Measurements from ENCODE around the gene UAP1L1.

The UAP1L1 gene

GRCh38 chr9:137042751-137043727 lies 34.3 kb upstream of the UAP1L1 start:
- DNase-seq = no peak

GRCh38 chr9:137044037-137044436 lies 33.3 kb upstream of the UAP1L1 start:
- DNase-seq = no peak

DNA sequence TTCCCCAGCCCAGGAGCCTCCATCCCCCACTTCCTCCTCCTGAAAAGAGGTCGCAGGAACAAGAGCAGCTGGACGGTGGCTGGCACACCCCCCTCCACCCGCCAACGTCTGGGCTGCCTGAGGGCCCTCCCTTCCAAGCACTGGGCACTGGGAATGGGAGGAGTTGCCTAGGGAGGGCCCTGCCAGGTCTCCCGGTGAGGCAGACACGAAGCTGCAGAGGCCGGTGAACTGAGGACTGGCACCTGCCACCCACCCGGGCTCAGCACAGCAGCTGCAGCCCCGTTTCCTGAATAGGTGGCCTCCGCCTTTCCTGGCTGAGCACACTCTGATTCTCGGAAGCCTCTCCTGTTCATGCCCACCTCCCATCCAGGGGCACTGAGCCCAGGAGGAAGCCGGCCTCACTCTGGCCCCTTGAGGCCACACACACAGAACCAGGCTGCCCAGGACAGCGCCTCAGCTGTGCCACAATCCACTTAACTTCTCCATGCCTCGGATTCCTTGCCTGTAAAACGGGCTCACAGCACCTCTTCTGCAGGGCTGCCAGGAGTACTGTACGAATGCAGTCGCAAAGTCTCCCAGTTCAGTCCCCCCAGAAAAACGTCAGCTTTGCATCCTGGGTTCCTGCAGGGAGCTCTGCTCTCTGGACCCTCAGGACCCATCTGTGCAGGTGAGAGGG lies 32.7 kb upstream of the UAP1L1 start:
- DNase-seq = no peak

- no peak for DNase-seq
These were observed 31.8 kb upstream of the UAP1L1 start for GRCh38 chr9:137045294-137046087.

- peak; percentile 80 for DNase-seq
These were observed 31.1 kb upstream of the UAP1L1 start, which contains the start of gene NPDC1 for GRCh38 chr9:137046088-137046787. Gene NPDC1 (minus strand): TSS chr9:137046177. CDS start chr9:137045989, 188 bp downstream.

DNA sequence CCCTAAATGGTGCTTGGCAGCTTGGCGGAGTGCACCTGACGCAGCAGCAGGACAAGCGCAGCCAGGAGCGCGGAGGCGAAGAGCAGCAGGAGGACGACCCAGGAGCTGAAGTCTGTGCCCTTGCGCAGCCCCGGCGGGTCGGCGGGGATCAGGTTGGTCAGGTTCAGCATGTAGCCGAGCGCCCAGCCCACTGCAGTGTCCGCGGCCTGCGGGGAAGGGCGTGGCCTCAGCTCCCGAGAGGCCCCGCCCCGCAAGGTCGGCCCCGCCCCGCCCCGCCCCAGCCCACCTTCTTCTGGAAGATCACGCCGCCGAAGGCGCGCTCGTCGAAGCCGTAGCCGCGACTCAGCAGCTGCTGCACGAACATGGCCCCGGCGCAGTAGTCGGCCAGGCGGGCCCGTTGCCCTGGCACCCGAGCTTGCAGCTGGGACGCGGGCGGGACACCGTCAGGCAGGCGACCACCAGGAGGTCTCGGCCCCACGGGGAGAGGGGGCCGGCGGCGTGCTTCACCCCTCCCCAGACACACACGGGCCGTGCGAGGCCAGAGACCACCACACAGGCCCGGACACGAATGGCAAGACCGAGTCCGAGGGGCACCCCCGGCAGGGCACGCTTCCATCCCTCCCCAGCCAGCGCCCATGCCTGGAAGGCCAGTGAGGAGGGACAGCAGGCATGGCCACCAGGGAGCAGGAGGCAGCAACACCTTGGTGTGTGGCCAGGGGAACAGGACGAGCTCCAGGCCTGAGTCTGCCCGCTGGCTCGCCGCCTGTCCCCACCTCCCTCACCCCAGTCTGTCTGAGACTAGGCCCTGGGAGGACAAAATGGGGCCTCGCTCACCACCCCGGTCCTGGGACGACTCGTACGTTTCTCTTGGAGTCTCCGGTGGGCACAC lies 28.4 kb upstream of the UAP1L1 start:
- DNase-seq = no peak

DNA sequence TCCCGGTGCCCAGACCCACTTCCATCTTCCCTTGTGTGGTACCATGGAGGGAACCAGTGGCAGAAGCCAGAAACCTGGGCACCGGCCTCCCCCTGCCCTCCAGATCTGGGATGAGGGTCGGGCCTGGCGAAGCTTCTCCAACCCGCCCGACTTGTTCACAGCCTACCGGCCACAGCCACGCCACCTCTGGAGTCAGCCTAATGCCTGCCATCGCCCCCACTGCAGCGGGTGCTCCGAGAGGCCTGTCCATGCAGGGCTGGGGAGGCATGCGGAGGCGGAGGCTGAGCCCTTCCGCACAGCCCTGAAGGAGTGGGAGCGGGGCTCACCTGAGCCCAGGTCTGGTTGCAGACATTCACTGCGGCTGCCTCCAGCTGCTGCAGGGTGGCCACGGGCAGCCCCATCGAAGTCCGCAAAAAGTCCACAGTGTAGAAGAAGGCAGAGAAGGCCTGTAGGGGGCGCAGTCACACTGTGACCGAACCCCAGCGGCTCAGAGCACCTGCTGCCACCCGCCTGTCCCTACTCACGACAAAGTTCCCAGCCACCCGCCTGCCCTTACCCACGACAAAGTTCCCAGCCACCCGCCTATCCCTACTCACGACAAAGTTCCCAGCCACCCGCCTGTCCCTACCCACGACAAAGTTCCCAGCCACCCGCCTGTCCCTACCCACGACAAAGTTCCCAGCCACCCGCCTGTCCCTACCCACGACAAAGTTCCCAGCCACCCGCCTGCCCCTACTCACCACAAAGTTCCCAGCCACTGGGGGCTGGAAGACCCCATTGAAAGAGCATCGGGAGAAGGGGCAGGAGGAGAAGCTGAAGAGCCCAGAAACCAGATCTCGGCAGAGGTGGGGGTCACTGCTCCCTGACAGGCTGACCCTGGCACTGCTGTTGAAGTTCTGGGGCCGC lies 27.5 kb upstream of the UAP1L1 start:
- DNase-seq = peak; percentile 57

DNA sequence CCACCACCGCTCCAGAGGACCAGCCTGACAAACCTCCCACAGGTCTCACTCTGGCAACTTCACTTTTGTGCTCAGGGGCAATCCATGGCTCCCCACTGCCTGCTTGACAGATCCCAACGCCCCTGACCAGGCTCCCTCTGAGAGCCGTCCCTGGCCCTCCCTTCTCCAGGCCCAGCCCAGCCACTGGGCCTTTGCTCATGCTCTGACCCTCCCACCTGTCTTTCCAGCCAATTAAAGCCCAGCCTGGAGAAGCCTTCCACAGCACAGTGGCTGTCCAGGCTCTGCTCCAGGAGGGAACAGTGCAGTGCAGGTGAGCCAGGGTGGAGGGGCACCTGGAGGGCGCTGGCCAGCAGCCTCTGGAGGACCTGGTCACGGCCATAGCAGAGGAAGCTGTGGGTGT lies 26.7 kb upstream of the UAP1L1 start:
- DNase-seq = no peak

GRCh38 chr9:137051145-137051724 lies 26.1 kb upstream of the UAP1L1 start:
- no peak for DNase-seq

GRCh38 chr9:137052293-137052692 lies 25.0 kb upstream of the UAP1L1 start:
- no peak for DNase-seq

- no peak for DNase-seq
These were observed 24.0 kb upstream of the UAP1L1 start for GRCh38 chr9:137052998-137053943.

DNA sequence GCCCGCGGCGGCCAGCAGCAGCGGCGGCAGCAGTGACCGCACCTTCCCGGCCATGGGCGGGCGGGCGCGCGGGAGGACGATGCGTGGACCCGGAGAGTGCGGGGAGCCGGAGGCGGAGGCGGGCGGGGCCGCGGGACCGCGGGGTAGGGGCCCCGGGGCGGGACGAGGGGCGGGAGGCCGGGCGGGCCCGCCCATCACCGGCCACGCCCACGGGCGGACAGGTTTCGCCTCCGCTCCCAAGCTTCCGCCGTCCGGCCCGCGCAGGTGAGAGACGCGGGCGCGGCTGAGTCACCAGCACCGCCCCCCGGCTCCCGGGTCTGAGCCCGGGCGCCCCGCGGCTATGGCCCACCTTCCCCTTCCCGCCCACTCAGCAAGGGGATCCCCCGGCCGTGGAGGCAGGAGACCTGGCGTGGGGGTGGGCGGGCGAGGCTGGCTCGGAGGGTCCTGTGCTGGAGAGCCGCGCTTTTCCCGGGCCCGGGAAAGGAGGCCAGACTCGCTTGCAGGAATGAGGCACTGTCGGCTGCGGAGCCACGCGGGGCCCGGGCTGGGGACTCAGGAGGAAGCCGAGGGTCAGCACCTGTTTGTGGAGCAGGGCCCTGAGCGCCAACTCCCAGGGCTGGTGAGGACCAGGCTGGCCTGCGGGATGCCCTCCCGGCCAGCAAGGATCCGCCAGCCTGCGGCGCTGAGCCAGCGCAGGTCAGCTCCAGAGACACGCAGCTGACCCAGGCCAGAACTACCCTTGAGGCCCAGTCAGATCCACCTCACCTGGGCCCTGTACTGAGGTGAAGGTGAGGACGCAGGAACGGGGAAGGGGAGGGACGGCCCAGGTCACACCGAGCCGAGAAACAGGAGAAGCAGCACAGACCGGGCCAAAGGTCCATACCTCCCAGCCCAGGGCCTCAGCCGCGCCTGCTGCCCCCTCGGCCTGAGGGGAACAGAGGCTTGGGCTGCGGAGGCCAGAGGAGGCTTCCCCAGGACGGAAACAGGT lies 23.1 kb upstream of the UAP1L1 start, which contains the start of gene ENTPD2:
TSS of gene ENTPD2 (minus strand) at position 118 of the 988 bp plus-strand sequence. CDS start at position 54, 64 bp downstream.
- DNase-seq = peak; percentile 47

DNA sequence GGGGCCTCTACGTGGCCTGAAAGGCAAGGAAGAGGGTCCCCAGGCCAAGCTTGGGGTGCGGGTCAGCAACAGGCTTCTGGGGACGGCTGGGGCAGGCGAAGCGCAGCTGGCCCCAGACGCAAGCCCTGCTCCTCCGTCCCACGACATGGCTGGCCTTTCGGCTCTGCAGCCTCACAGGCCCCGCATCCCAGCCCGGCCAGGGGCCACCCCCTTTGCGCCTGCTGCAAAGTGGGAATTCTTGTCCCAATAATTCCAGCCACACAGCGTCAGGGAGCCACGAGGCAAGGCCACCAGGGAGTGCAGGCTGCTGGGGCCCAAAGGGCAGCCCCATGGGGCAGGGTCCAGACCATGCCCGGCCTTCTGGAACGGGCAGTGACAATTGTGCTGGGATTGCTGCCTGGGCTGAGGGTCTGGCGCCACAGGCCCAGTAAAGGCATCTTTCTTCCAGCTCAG lies 22.4 kb upstream of the UAP1L1 start:
- DNase-seq = no peak

DNA sequence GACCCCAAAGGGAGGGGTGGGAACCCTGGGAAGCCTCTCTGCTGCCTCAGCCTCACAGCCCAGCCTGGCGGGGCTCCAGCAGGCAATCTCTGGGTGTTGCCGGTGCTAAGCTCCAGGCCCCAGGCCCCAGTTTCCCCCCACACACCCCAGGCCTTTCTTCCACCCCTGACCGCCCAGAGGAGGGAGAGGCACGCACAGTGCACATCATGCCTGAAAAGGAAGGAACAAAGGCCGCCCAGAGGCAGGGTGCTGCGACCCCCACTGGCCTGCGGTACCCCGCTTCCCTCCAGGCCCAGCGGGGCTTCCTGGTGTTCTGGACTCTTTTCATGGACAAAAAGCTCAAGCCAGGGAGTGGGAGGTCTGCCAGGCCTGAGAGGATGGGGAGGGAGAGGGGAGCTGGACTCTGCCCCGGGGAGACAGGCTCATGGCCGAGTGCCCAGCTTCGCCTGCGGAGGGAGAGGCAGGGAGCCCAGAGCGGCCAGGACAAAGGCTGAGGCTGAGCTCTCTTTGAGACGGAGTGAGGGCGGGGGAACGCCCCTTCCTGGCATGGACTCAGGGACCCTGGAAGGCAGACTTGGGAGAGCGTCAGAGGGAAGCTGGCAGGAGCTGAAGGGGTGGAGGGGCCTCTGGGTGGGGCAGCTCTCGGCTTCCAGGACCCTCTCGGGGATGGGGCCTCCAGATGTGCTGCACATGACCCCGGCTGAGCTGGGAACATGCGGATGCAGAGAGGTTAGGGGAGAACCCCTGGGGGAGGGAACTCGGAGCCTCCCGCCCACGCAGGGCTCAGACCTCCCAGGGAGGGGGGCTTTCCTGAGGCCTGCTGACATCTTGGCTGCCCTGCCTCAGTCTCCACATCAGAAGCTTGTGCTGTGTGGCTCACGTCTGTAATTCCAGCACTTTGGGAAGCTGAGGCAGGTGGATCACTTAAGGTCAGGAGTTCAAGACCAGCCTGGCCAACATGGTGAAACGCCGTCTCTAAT lies 21.6 kb upstream of the UAP1L1 start:
- no peak for DNase-seq

DNA sequence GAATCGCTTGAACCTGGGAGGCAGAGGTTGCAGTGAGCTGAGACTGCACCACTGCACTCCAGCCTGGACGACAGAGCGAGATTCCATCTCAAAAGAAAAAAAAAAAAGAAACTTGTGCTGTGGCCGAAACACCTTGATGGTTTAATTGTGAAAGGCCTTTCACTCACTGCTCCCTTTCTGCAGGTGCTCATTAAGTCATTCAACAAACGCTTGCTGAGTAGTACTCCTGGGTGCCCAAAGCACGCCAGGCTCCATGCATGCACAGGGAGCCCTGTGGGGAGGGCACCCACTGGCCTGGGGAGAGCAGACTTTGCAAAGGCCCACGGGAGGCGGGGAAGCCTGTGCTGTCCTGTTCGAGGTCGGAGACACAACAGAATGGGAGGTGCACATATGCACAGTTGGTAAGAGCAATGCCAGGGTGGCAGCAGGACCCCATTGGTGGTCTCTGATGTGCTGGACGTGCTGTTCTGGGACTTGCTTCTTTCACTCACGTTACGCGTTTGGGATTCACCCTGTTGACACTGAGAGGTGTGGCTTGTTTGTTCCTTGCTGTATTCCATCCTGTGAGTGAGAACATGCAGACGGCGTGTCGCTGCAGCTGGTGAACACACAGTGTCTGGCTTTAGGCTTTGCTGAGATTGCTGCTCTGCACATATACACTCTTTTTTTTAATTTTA lies 20.4 kb upstream of the UAP1L1 start:
- DNase-seq = no peak
